GM10847 (cell line): ENCODE data around the gene PRDM5.

Experiments
- POLR2A ChIP-seq: IDR thresholded peaks from 2 replicates; pipeline ENCODE4 v1.6.1; 2011; ENCODE audit not compliant: insufficient read length; ENCODE audit errors: extremely low read depth

The PRDM5 gene

GRCh38 chr4:120693816-120694215 is 228.7 kb downstream of the PRDM5 start:
- TF ChIP-seq POLR2A, result no peak

GRCh38 chr4:120692964-120693363 is 229.6 kb downstream of the PRDM5 start:
- no peak for TF ChIP-seq POLR2A

- TF ChIP-seq POLR2A, result no peak
These were observed 231.0 kb downstream of the PRDM5 start for GRCh38 chr4:120691536-120691935.

- TF ChIP-seq POLR2A, result no peak
These were observed 231.4 kb downstream of the PRDM5 start for GRCh38 chr4:120691106-120691505.

- TF ChIP-seq POLR2A, result no peak
These were observed 233.7 kb downstream of the PRDM5 start for GRCh38 chr4:120688791-120689190.

- no peak for TF ChIP-seq POLR2A
These were observed 236.7 kb downstream of the PRDM5 start for GRCh38 chr4:120685756-120686278.

- TF ChIP-seq POLR2A, result no peak
These were observed 238.5 kb downstream of the PRDM5 start for GRCh38 chr4:120683897-120684540.

GRCh38 chr4:120682981-120683380 is 239.5 kb downstream of the PRDM5 start:
- no peak for TF ChIP-seq POLR2A

- TF ChIP-seq POLR2A, result no peak
These were observed 241.8 kb downstream of the PRDM5 start for GRCh38 chr4:120680647-120681228.

- no peak for TF ChIP-seq POLR2A
These were observed 248.8 kb downstream of the PRDM5 start for GRCh38 chr4:120673696-120674095.

GRCh38 chr4:120672558-120673147 is 249.9 kb downstream of the PRDM5 start:
- TF ChIP-seq POLR2A, result no peak

- no peak for TF ChIP-seq POLR2A
These were observed 250.4 kb downstream of the PRDM5 start for GRCh38 chr4:120672076-120672475.

- no peak for TF ChIP-seq POLR2A
These were observed 251.0 kb downstream of the PRDM5 start for GRCh38 chr4:120671538-120671937.

- no peak for TF ChIP-seq POLR2A
These were observed 255.4 kb downstream of the PRDM5 start for GRCh38 chr4:120667102-120667501.

GRCh38 chr4:120664851-120665250 is 257.7 kb downstream of the PRDM5 start:
- TF ChIP-seq POLR2A, result no peak

- no peak for TF ChIP-seq POLR2A
These were observed 262.8 kb downstream of the PRDM5 start for GRCh38 chr4:120659616-120660170.

GRCh38 chr4:120658772-120659171 is 263.8 kb downstream of the PRDM5 start:
- TF ChIP-seq POLR2A, result no peak
